Measurements from ENCODE around the gene RMDN2.

DNA sequence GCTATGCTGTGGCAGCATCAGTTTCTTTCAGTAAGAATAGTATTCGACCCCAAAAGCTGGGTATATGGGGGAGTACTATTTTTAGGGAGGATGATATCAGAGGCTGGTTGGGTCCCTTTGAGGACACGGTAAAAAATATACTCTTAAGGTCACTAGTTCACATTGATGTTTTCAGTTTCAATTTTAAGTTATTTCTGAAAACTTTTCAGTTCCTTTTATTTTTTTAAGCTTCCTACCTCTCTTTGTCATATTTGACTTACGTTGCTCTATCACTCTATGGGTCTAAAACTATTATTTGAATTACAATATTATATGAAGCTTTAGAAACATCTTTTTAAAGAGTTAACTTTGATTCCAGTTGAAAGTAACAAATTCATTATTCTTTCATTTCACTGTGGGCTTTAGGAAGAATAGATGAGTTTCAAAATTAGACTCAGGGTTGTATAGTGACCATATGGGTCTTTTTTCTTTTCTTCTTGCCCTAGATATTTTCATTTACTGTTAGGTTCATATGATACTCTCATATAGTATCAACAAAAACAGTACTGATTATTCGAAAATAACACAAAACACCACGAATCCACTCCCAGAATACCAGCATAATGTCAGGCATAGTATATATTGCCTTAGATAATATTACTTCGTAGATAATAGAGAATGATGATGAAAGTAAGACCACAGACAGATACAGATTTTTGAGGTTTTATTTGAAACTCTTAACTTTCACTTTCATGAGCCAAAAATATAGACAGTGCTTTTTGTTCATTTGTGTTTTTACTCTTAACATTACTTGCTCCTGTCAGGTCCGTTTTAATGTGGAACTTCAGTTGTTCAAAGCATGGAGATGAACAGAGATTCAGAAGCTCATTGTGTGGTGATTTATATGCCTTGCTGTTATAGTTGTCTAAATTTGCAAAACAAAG lies 9.8 kb downstream of the RMDN2 start:
- TF ChIP-seq, protein P1, sequence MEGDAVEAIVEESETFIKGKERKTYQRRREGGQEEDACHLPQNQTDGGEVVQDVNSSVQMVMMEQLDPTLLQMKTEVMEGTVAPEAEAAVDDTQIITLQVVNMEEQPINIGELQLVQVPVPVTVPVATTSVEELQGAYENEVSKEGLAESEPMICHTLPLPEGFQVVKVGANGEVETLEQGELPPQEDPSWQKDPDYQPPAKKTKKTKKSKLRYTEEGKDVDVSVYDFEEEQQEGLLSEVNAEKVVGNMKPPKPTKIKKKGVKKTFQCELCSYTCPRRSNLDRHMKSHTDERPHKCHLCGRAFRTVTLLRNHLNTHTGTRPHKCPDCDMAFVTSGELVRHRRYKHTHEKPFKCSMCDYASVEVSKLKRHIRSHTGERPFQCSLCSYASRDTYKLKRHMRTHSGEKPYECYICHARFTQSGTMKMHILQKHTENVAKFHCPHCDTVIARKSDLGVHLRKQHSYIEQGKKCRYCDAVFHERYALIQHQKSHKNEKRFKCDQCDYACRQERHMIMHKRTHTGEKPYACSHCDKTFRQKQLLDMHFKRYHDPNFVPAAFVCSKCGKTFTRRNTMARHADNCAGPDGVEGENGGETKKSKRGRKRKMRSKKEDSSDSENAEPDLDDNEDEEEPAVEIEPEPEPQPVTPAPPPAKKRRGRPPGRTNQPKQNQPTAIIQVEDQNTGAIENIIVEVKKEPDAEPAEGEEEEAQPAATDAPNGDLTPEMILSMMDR (IDR thresholded peaks at IDR 0.05; ENCODE audit: borderline replicate concordance, extremely low read depth, low read length, poor library complexity, severe bottlenecking): no peak
- TF ChIP-seq EZH2 (IDR thresholded peaks at IDR 0.05; ENCODE audit: borderline replicate concordance, low read depth, low read length, severe bottlenecking): no peak
